Measurements from ENCODE around the gene SLC46A2.

Gene SLC46A2

DNA sequence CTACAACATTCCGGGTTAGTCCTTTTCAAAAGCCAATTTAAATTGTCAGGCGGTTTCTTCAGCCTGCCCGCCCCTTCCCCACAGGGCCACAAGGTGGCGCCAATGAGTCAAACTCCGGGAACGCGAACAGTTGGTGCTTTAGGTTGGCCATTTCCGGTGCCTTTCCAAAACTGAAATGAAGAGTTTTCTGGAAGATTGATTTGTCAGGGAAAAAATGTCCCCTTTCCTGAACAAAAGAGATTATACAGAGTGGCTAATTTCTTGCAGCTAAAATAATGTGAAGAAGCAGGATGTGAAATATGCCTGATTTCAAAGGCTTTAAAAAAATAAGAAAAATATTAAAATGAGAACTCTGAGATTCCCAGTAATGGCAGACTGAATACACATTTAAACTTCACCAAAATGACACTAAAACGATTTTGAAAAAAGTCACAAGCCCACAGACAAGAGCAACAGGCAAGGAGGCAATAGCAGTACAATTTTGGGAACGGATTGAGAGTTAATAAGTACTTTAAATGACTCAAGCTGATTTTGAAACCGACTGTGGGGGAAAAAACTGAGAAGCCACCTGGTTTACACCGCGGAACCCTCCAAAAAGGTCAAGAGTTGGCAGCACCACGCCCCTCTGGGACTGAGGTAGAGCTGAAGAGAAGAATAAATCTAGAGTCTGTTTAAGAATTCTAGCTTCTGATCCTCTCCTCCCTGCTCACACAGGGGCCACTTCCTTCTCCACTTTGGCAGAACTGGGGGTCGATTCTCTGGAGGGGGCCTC is 45.7 kb downstream of the SLC46A2 start:
- Histone ChIP-seq H3K36me3 (ENCODE audit: insufficient read depth, low read length) (no peaks in the 10 kb centered on the region; the same call in 1 of the 2 replicates), H3K9me3 (ENCODE audit: control insufficient read depth, insufficient read depth, low read length) (no peaks in the 10 kb centered on the region), H3K9ac (ENCODE audit: low read depth, low read length) (no peak overlapping the region), H3K4me1 (ENCODE audit: insufficient read depth, low read length) (peaks cover 5% of the 10 kb centered on the region)

GRCh38 chr9:112842555-112842954 is 48.1 kb downstream of the SLC46A2 start:
- Histone ChIP-seq H3K9ac (ENCODE audit: low read depth, low read length) (no peak overlapping the region), H3K36me3 (ENCODE audit: insufficient read depth, low read length) (peaks cover 6% of the 10 kb centered on the region), H3K4me1 (ENCODE audit: insufficient read depth, low read length) (no peaks in the 10 kb centered on the region; the same call in none of the 2 replicates), H3K9me3 (ENCODE audit: control insufficient read depth, insufficient read depth, low read length) (no peaks in the 10 kb centered on the region)

DNA sequence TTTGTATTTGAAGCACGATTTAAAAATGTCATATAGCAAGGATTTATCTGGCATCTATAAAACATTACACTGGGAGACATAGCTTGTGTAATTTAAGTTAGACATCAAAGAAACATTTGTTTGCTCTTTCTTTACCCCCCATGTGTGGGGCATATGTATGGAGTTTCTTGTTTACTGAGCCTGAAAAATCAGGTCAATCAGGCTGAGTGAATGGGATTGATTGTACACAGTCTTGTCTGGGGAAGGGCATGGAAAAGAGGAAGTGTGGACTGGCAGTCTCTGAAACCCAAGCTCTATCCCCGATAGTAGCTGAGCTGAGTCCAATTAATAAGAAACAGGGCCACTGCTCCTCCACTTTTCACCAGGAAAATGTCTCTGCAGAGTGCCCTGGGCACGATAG is 49.4 kb downstream of the SLC46A2 start:
- Histone ChIP-seq H3K36me3 (ENCODE audit: insufficient read depth, low read length) (peaks cover 8% of the 10 kb centered on the region), H3K4me1 (ENCODE audit: insufficient read depth, low read length) (no peaks in the 10 kb centered on the region; the same call in 1 of the 2 replicates), H3K9ac (ENCODE audit: low read depth, low read length) (no peak overlapping the region), H3K9me3 (ENCODE audit: control insufficient read depth, insufficient read depth, low read length) (no peaks in the 10 kb centered on the region)

DNA sequence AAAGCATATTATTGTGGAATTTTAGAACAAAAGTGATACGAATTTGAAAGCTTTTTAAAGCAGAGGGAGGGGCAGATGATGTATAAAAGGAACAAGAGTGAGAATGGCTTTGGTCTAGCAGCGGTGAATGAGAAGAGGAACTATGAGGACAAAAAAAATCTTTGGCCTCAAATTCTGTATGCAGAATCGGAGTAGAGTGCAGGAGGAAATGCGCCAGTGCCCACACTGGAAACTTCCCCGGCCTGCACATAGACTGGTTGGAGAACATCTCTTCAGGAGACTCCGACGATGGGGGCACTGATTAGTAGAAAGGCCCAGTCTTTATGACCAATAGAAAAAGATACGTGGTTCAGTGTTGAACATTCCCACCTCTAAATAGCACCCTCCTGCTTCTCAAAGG is 51.3 kb downstream of the SLC46A2 start:
- Histone ChIP-seq H3K36me3 (ENCODE audit: insufficient read depth, low read length) (peaks cover 9% of the 10 kb centered on the region), H3K9me3 (ENCODE audit: control insufficient read depth, insufficient read depth, low read length) (no peaks in the 10 kb centered on the region), H3K4me1 (ENCODE audit: insufficient read depth, low read length) (no peaks in the 10 kb centered on the region), H3K9ac (ENCODE audit: low read depth, low read length) (no peak overlapping the region)

GRCh38 chr9:112838342-112838741 is 52.3 kb downstream of the SLC46A2 start:
- H3K9me3 ChIP-seq (ENCODE audit: control insufficient read depth, insufficient read depth, low read length), result no peaks in the 10 kb centered on the region
- no peaks in the 10 kb centered on the region for H3K4me1 ChIP-seq (ENCODE audit: insufficient read depth, low read length)
- H3K9ac ChIP-seq (ENCODE audit: low read depth, low read length), result no peak overlapping the region
- peaks cover 9% of the 10 kb centered on the region for H3K36me3 ChIP-seq (ENCODE audit: insufficient read depth, low read length)

DNA sequence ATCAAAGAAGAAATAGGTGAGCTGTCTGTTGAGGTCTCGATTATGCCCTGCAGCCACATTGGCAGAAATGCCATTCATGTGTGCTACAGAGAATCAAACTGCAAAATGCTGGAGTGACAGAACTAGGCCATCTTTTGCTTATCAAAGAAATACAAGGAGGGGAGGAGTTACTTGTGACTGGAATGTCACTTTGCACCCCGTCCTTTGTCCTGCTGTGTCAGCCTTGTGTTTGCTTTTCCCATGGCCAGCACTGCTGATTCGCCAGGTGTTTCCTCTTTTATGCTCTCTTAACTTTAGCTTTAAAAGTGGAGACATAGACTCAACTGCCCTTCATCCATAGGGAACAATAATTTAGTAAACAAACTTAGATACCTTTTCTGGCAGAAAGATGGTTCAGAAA is 54.3 kb downstream of the SLC46A2 start:
- H3K9me3 ChIP-seq (ENCODE audit: control insufficient read depth, insufficient read depth, low read length), result no peaks in the 10 kb centered on the region

DNA sequence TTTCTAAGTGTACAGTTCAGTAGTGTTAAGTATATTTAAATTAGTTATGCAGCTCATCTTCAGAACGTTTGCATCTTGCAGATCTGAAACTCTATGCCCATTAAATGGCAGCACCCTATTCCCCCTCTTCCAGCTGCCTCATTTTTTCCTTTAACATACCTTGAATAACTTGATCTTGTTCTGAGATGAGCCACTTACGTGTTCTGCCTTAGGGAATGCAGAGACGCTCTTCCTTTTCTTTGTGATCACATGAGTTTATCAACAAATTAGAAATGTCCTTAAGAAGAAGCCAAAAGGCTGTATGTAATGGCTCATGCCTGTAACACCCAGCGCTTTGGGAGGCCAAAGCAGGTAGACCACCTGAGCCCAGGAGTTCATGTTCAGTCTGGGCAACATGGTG is 57.6 kb downstream of the SLC46A2 start:
- no peak overlapping the region for H3K9ac ChIP-seq (ENCODE audit: low read depth, low read length)
- H3K9me3 ChIP-seq (ENCODE audit: control insufficient read depth, insufficient read depth, low read length), result no peaks in the 10 kb centered on the region
- no peaks in the 10 kb centered on the region for H3K4me1 ChIP-seq (ENCODE audit: insufficient read depth, low read length)
- H3K36me3 ChIP-seq (ENCODE audit: insufficient read depth, low read length), result peaks cover 3% of the 10 kb centered on the region; the same call in 1 of the 2 replicates

More for the DNA sequence above, 54.3 kb downstream of the SLC46A2 start:
- Histone ChIP-seq H3K9ac (ENCODE audit: low read depth, low read length) (no peak overlapping the region), H3K4me1 (ENCODE audit: insufficient read depth, low read length) (no peaks in the 10 kb centered on the region), H3K36me3 (ENCODE audit: insufficient read depth, low read length) (peaks cover 9% of the 10 kb centered on the region)

DNA sequence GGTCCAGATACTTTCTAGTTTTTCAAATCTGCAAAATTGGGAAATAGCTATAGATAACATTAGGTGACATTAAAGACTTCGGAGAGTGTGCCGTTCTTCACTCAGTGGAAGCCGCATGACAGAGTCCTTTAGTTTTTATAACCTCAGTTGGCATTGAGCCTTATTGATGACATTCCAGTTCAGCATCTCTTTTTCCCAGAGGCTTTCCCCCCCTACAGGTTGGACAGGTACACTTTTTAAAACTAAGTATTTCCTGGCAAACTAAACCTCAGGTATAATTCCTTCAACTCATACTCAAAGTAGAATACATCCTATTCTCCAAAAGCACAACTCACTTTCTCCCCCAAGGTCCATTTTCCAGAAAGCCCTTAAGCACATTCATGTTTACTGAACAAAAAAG is 58.7 kb downstream of the SLC46A2 start:
- no peak overlapping the region for H3K9ac ChIP-seq (ENCODE audit: low read depth, low read length)
- no peaks in the 10 kb centered on the region for H3K9me3 ChIP-seq (ENCODE audit: control insufficient read depth, insufficient read depth, low read length)
- H3K36me3 ChIP-seq (ENCODE audit: insufficient read depth, low read length), result peaks cover 3% of the 10 kb centered on the region; the same call in 1 of the 2 replicates
- no peaks in the 10 kb centered on the region for H3K4me1 ChIP-seq (ENCODE audit: insufficient read depth, low read length)

- Histone ChIP-seq H3K4me1 (ENCODE audit: insufficient read depth, low read length) (no peaks in the 10 kb centered on the region), H3K36me3 (ENCODE audit: insufficient read depth, low read length) (peaks cover 2% of the 10 kb centered on the region; the same call in 1 of the 2 replicates), H3K9ac (ENCODE audit: low read depth, low read length) (no peak overlapping the region), H3K9me3 (ENCODE audit: control insufficient read depth, insufficient read depth, low read length) (no peaks in the 10 kb centered on the region)
These were observed 59.3 kb downstream of the SLC46A2 start for GRCh38 chr9:112831281-112831851.
